GM12878 (cell line): ENCODE measurements around the gene GPR108. TPM values are rescaled to one million over a fixed set of nuclear protein-coding genes. Genes with fewer than 3 reads are reported as not detected.

Experiments used
- ATAC-seq: fragments of 200-7000 bp; cut with Tn5 transposase; 3 replicates; pipeline ENCODE4 v1.9.1; 2020; ENCODE audit warnings: mild to moderate bottlenecking, moderate library complexity
- BruUV-seq: library from RNA; stranded (reverse); fragments of 400-500 nt; replicated peaks from 2 replicates; lab custom pipeline; 2021; lab: Mats Ljungman, UMichigan
- CTCF ChIA-PET: fragments of 300-600 bp; sonication (Branson Sonifier 250); formaldehyde crosslinking; extraction: SDS; loops from one replicate; lab custom pipeline; 2021; ENCODE audit warnings: inconsistent platforms; lab: Yijun Ruan, JAX
- POLR2A ChIA-PET: fragments of 350-600 bp; formaldehyde crosslinking; extraction: SDS; loops from one replicate; lab custom pipeline; 2021; ENCODE audit warnings: inconsistent platforms; lab: Charles Lee
- RAD21 ChIA-PET: fragments of 300-600 bp; sonication (Branson Sonifier 250); formaldehyde crosslinking; loops from one replicate; lab custom pipeline; 2023; ENCODE audit warnings: antibody characterized with exemption; ENCODE audit not compliant: unreplicated experiment; lab: Charles Lee
- SMC1A ChIA-PET: fragments of 300-600 bp; sonication (Branson Sonifier 250); formaldehyde crosslinking; loops from one replicate; lab custom pipeline; 2023; ENCODE audit not compliant: unreplicated experiment, uncharacterized antibody; lab: Charles Lee
- DNase-seq: peaks from one replicate; pipeline ENCODE4 v3.0.0-alpha.2; 2011; ENCODE audit warnings: low read depth, low spot score
- FAIRE-seq: peaks from 3 replicates; lab custom pipeline; 2011; peaks lifted over from hg19 to GRCh38; lab: Jason Lieb, UNC
- H2AFZ ChIP-seq: 2 replicates; pipeline ENCODE4 v1.6.0; 2011; ENCODE audit warnings: low read depth, low read length, control low read depth; ENCODE audit not compliant: control insufficient read depth
- H3K27ac ChIP-seq: 2 replicates; pipeline ENCODE4 v1.5.1; 2011; ENCODE audit warnings: control low read depth; ENCODE audit not compliant: control insufficient read depth, insufficient read depth
- H3K27me3 ChIP-seq, 2 experiments: replicated peaks in 1 of 2; 2 replicates each; pipeline versions ENCODE4 v1.6.0 to v1.6.1; 2011; ENCODE audit warnings: low read length in 1 of 2; ENCODE audit not compliant: control insufficient read depth in 2 of 2, insufficient read depth in 2 of 2
- H3K36me3 ChIP-seq, 2 experiments: 2 replicates each; pipeline ENCODE4 v1.5.1; 2011; ENCODE audit warnings: low read length in 1 of 2; ENCODE audit not compliant: control insufficient read depth in 2 of 2, insufficient read depth in 2 of 2
- H3K4me1 ChIP-seq: 2 replicates; pipeline ENCODE4 v1.6.1; 2011; ENCODE audit warnings: mild to moderate bottlenecking, low read length, moderate library complexity, mixed read lengths; ENCODE audit not compliant: control insufficient read depth, insufficient read depth
- H3K4me2 ChIP-seq: 2 replicates; pipeline ENCODE4 v1.6.0; 2011; ENCODE audit warnings: control low read depth; ENCODE audit not compliant: control insufficient read depth, insufficient read depth
- H3K4me3 ChIP-seq: fragments of 200-600 bp; sonication (generic); 2 replicates; pipeline ENCODE4 v1.5.1; 2016
- H3K79me2 ChIP-seq: 2 replicates; pipeline ENCODE4 v1.6.0; 2011; ENCODE audit warnings: low read length; ENCODE audit not compliant: control insufficient read depth, insufficient read depth
- H3K9ac ChIP-seq: 2 replicates; pipeline ENCODE4 v1.8.0; 2011; ENCODE audit warnings: low read length, control low read depth, mixed read lengths; ENCODE audit not compliant: control insufficient read depth, insufficient read depth
- H3K9me3 ChIP-seq: replicated peaks from 3 replicates; pipeline ENCODE4 v1.5.1; 2011; ENCODE audit warnings: mild to moderate bottlenecking, low read length; ENCODE audit not compliant: control insufficient read depth, insufficient read depth
- H4K20me1 ChIP-seq: 2 replicates; pipeline ENCODE4 v1.6.0; 2011; ENCODE audit not compliant: control insufficient read depth, insufficient read depth
- BACH1 ChIP-seq: fragments of 450-650 bp; IDR thresholded peaks from 2 replicates; pipeline ENCODE4 v1.6.1; 2017; ENCODE audit warnings: mild to moderate bottlenecking, borderline replicate concordance
- CBX3 ChIP-seq: fragments of 200-600 bp; sonication (generic); IDR thresholded peaks from 2 replicates; pipeline ENCODE4 v1.6.1; 2016; ENCODE audit warnings: low read depth, borderline replicate concordance
- CEBPB ChIP-seq, 2 experiments: fragments of 150-350 bp in 1 of 2; IDR thresholded peaks; 2 replicates each; pipeline ENCODE4 v1.6.1; 2012 to 2014; ENCODE audit warnings: low read depth in 2 of 2, low read length in 2 of 2, borderline replicate concordance in 1 of 2, inconsistent platforms in 1 of 2
- HDAC6 ChIP-seq: fragments of 200-600 bp; sonication (generic); IDR thresholded peaks from one replicate; pipeline ENCODE4 v1.8.0; 2017; ENCODE audit warnings: antibody characterized with exemption; ENCODE audit not compliant: unreplicated experiment
- PAX5 ChIP-seq: IDR thresholded peaks from 2 replicates; pipeline ENCODE4 v1.6.1; 2011; ENCODE audit warnings: low read depth, low read length, borderline replicate concordance
- WGBS: methylation state at CpG from one replicate; pipeline ENCODE4 v1.1.6; 2016; ENCODE audit warnings: low lambda C conversion rate; ENCODE audit not compliant: insufficient replicate concordance, insufficient coverage; ENCODE audit errors: missing lambda C conversion rate; 5-methylcytosine and 5-hydroxymethylcytosine counted together
- in situ Hi-C: fragments of 300-500 bp; cut with MboI; formaldehyde crosslinking; loops from 9 replicates; pipeline ENCODE4 v1.14.3; 2018; ENCODE audit warnings: mixed read lengths
- intact Hi-C: fragments of 100-400 bp; cut with micrococcal nuclease; formaldehyde crosslinking; loops from one replicate; pipeline ENCODE4 v1.14.2; 2022; ENCODE audit not compliant: unreplicated experiment
- polyA plus RNA-seq, 11 experiments: library from polyadenylated mRNA; depleted of rRNA in 4 of 11; unstranded in 6 of 11; stranded (reverse) in 5 of 11; fragments of >200 nt; fragmentation: Nextera tagmentation in 4 of 11; fragmentation: Illumina TruSeq in 1 of 11; extraction: Ambion mirVana in 4 of 11; extraction: Trizol in 1 of 11; gene quantifications; 1 replicate in 1 of 11; 2 replicates in 10 of 11; pipeline versions ENCODE4 v1.2.1 to v1.2.3, GENCODE V29; 2011 to 2016; ENCODE audit warnings: inconsistent platforms in 2 of 11, missing spikeins in 2 of 11, low read depth in 1 of 11
- total RNA-seq, 4 experiments: library from RNA; depleted of rRNA in 3 of 4; stranded (reverse); fragments of >200 nt in 3 of 4; fragmentation: Illumina TruSeq in 1 of 4; extraction: Trizol in 1 of 4; gene quantifications; 2 replicates each; pipeline versions ENCODE4 v1.2.1 to v1.2.3, GENCODE V29; 2013 to 2021
- TF ChIP-seq, protein P1 (sequence below): fragments of 450-650 bp; IDR thresholded peaks from 2 replicates; pipeline ENCODE4 v1.6.1; 2017; ENCODE audit warnings: borderline replicate concordance

The GPR108 gene
- total and polyA plus RNA-seq, 10 of the 15 experiments (the other 5 are each of a cell fraction or from before 2014, with no cell fraction given): 4.4 to 87.2 (median 57.1) TPM

DNA sequence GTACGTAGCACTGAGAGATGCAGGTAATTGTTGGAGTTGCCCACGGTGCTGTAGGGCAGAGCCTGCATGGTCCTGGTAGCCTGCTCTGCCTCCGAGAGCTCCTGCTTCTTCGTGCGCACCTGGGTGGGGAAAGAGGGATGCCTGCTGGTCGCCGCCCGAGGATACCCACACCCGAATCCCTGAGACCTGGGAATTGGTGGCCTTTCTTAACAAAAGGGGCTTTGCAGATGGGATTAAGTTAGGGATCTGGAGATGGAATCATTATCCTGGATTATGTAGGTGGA lies 26.4 kb downstream of the GPR108 start:
- ChIA-PET CTCF (no interaction called here), SMC1A (interaction anchor here (0.6 kb wide), 1 partner anchor 26 kb away, joined by 3 read pairs; the partner anchor contains the start of gene GPR108), RAD21 (no interaction called here), POLR2A (no interaction called here)
- Histone ChIP-seq H3K4me2 (no peak overlapping the region), H3K79me2 (no peaks in the 10 kb centered on the region), H4K20me1 (no peaks in the 10 kb centered on the region), H3K9ac (no peak overlapping the region), H3K9me3 (no peaks in the 10 kb centered on the region), H3K27me3 (no peaks in the 10 kb centered on the region; a peak in 2 of 4 replicates), H3K27ac (no peak overlapping the region), H3K36me3 (no peaks in the 10 kb centered on the region), H3K4me1 (no peaks in the 10 kb centered on the region), H2AFZ (no peak overlapping the region), H3K4me3 (no peak overlapping the region)
- no TSS peak for BruUV-seq
- 46% methylated on average over 9 of the region's 9 CpGs for WGBS
- no peak for DNase-seq
- in situ Hi-C loops (no loop called here), intact Hi-C loops (no loop called here)
- no peak for ATAC-seq
- FAIRE-seq: no peak
- no peak for TF ChIP-seq CBX3
- TF ChIP-seq HDAC6: no peak
- TF ChIP-seq PAX5: no peak
- TF ChIP-seq, protein P1, sequence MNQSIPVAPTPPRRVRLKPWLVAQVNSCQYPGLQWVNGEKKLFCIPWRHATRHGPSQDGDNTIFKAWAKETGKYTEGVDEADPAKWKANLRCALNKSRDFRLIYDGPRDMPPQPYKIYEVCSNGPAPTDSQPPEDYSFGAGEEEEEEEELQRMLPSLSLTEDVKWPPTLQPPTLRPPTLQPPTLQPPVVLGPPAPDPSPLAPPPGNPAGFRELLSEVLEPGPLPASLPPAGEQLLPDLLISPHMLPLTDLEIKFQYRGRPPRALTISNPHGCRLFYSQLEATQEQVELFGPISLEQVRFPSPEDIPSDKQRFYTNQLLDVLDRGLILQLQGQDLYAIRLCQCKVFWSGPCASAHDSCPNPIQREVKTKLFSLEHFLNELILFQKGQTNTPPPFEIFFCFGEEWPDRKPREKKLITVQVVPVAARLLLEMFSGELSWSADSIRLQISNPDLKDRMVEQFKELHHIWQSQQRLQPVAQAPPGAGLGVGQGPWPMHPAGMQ: no peak
- no peak for TF ChIP-seq BACH1
- TF ChIP-seq CEBPB (IDR thresholded peaks at IDR 0.05; ENCODE audit: borderline replicate concordance in 1 of 2, low read depth in 2 of 2, low read length in 2 of 2): no peak
